NCI-H510A treated with DMSO at 0.1 percent for 48 hours (cell line): Measurements from ENCODE around the gene SORBS1.

Source experiments
- DNase-seq: peaks from one replicate; lab custom pipeline; 2025; lab: John Stamatoyannopoulos, UW

The SORBS1 gene

DNA sequence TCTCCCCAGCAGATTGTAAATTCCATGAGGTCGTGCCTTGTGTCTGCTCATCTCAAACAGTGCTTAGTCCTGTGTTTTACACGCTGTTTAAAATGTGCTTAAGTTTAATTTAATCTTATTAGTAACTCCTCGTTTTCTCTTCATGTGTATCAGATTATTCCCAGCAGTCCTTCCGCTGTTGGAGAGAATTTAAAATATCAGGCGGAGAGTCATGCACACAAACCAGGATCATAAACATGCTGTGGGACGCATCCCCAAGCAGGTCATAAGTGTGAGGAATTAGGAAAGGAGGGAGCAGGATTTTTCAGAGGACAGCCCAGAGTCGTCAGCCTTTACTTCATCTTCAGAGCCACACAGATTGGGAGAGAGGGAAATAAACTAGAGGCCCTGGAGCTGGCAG lies 4.2 kb upstream of the SORBS1 start:
- no peak for DNase-seq

GRCh38 chr10:95564291-95564690 lies 3.1 kb upstream of the SORBS1 start:
- DNase-seq, result no peak

GRCh38 chr10:95562341-95562965 lies 1.3 kb upstream of the SORBS1 start:
- DNase-seq, result no peak

- DNase-seq, result no peak
Observed at GRCh38 chr10:95561864-95562177, 650 bp upstream of the SORBS1 start.

- peak; percentile 66 for DNase-seq
Observed at GRCh38 chr10:95560278-95561176, 644 bp downstream of the SORBS1 start.

DNA sequence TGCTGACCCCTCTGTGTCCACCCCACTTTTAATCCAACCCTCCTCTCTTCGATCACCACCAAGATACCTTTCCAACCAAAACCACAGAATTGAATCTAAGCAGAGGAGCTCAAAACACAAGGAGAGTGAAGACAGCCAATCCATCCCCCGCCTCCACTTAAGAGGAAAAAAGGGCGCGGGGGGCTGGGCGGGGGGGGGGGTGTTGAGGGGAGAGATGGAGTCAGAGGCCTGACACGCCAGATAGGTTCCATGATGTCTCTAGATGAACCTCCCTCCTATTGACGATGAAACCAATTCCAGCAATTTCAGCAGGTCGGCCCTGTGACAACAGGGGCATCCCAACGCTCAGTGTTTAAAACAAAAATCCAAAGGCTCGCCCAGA lies 1.3 kb downstream of the SORBS1 start:
- DNase-seq, result no peak

DNA sequence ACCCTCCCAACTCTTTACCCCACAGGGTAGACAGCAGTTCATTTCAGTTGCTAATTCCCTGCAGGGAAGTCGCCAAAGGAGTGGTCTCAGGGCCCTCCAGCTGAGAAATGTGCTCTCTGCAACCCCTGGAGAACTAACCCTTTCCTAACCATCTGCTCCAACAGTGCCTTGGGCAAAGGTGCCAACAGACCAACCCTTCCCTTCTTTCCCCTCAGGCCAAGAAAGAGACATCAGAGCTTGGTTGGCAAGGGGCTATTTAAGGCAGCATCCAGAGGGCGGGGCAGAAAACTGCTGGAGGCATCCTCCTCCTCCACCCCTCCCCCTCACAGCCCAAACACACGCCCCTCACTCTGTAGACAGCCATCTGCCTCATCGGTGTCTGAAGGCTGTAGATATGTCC lies 1.7 kb downstream of the SORBS1 start:
- DNase-seq, result peak; percentile 40

DNA sequence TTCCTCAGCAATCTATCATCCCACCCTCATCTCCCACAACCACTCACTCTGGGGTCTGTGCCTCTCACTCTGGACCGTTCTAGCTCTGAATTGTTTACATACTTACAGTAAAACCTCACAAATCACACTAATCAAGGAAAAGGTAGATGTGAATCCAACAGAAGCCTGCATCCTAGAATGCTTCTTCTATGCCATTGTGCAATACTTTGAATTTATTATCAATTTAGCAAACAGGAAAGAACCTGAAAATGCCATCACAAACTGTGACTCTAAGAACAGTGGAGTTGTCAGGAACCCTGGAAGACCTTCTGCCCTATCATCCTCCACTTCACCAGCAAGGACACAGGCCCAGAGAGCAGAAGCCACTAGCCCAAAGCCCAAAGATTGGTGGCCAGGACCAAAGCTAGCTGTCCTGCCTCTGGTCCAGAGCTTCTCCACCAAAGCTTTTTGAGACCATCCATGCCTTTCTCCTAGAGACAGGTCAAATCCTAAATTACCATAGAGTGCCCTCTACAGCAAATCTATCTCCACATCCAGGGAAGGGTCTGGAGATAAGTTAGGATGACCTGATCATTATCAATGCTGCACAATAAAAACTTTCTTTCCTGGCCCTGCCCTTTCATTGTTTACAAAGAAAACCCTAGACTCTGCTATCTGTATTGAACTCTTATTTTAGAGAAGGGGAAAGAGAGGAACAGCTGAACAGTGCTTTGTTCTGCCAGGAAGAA lies 2.4 kb downstream of the SORBS1 start:
- DNase-seq, result no peak

GRCh38 chr10:95556994-95557767 lies 4.0 kb downstream of the SORBS1 start:
- DNase-seq, result no peak

- DNase-seq, result no peak
Observed at GRCh38 chr10:95553674-95554073, 7.5 kb downstream of the SORBS1 start.

- no peak for DNase-seq
Observed at GRCh38 chr10:95552679-95553342, 8.4 kb downstream of the SORBS1 start.

DNA sequence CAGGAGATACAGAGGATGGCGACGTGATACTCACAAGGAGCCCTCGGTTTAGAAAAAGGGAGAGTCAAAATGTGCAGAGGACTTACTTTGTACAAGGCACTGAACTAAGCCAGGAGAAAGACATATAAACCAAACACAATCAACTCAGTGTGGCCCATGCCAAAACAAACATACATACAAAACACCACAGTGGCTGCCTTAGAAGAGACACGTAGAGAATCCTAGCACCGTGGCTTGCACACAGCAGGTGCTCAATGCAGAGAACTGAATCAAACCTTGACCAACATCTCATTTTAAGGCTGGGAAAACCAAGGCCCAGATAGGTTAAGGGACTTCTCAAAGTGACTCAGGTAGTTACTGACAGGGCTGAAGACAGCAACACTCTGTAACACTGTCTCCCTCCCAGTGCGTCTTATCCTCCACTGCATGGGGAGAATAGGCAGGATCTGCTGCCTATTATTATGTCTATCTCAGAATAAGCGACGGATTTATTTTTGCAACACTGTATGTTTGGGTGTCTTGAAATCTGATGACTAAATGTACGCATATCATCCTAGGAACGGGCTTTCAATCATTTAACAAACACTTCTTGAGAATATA lies 11.0 kb downstream of the SORBS1 start:
- DNase-seq, result no peak

DNA sequence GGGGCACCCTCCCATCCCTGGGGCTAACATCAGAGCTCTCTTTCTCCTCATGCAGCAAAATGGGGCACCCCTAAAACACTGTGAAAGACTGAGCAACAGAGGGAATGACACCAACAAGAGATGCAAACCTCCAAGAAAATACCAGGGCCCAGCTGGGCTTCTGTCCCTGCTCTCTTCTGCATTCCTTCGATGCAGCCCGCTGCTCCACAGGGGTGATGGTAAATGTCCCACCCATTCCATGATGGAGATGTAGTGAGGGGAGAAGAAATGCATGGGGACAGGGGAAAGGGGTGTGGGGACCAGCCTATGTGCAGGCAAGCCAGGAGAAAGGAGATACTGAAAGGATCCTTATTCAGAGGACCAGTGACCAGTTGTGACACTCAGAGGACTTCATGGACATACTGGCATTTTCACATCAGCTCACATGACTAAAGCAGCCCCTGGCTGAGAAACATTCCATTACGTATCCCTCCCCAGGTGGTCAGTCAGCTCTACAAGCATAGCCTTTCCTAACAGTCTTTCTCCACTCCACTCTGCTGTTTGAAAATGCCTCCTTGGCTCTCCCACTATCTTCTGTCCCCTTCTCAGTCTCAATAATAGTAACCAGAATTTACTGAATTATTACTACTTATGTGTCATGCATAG lies 13.3 kb downstream of the SORBS1 start:
- no peak for DNase-seq

DNA sequence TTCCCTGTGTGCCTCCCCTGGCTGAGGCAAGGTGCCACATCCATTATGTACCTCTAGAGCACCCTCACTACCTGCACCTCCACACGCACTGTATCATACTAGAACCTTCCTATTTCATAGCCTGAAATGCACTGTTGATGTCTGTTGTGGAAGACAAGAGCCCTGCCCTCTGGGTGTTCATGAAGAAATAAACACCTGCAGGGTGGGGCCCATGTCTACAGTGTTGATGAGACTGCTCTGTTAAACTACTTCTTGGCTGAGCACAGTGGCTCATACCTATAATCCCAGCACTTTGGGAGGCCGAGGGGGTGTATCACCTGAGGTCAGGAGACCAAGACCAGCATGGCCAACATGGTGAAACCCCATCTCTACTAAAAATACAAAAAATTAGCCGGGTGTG lies 14.0 kb downstream of the SORBS1 start:
- DNase-seq, result no peak

- no peak for DNase-seq
Observed at GRCh38 chr10:95545981-95546380, 15.2 kb downstream of the SORBS1 start.

GRCh38 chr10:95544783-95545500 lies 16.2 kb downstream of the SORBS1 start:
- DNase-seq, result no peak

DNA sequence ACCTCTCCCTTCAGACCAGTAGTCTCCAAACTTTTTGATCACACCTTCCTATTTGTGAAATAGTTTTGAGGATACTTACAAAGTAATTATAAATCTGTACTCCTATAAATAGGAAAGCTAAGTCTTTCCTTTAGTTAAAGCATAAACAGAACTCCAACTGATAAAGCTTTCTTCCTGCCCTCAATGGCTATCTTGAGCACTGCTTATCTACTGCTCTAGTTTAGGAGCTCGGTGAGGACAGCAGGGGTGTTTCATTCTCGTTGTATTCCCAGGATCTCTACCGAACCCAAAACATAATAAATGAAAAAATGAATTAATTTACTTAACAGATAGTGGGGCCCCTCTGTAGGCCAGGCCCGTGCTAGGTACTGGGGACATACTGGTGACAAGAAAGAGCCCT lies 17.7 kb downstream of the SORBS1 start:
- DNase-seq, result no peak

GRCh38 chr10:95542761-95543160 lies 18.4 kb downstream of the SORBS1 start:
- no peak for DNase-seq

DNA sequence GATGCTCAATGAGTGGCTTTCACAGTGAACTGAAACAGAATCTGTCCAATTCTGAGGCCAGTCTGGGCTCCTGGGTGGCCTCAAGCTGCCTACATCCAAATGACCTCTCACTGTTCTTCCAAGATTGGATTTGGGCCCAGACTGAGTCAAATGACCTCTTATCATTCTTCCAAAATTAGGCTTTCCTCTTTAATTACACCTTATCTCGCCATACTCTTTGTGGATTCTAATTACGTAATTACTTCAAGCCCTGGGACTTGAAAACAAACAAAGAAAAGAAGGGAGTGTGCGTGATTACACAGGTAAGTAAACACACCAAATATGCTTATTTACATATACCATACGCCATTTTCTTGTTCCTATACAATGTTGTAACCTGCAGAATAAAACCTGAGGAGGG lies 18.8 kb downstream of the SORBS1 start:
- no peak for DNase-seq

GRCh38 chr10:95540514-95541052 lies 20.6 kb downstream of the SORBS1 start:
- DNase-seq, result no peak
